Measurements from ENCODE around the gene TULP4.
"Not testable (repeated sequence)": the region's sequence is repeated elsewhere in the genome, so short reads cannot be mapped to it uniquely, and the experiment has no call there.

The TULP4 gene

DNA sequence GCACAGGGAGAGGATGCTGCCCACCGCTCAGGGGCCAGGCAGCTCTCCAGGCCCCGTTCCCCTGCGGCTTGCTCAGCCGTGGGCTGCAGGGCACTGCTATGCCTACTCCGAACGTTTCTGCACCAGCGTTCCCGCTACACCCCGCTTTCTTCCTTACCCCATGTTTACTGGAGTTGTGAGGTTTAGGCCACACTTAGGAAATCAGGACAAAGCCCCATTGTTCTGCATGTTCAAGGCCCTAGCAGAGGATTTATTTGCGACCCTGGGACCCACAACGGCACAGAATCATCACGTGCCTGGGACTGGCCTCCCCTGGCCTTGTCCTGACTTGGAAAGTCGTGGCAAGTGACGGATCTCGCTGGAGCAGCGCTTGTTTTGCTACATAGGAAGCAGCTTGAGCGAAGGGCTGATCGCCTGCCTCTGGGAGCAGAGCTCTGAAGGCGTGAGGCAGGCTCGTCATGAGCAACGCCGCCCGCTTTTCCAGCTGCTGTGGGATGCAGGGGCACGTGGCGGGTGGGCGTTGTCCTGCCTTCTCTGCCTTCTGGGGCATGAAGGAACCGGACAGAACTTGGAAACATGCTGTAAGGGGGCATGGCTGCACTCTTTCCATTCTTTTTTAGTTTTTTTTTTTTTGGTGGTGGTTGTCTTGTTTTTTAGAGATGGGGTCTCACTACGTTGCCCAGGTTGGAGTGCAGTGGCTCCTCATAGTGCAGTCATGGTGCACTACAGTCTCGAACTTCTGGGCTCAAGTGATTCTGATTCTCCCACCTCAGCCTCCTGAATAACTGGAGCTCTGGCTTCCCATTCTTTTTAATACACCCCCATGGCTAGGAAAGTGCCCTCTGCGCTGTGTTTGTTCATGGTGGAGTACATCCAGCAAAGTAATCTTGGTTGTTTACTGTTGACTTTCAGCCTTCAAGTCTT is 233.0 kb downstream of the TULP4 start:
- no peak overlapping the region for H3K4me3 ChIP-seq (ENCODE audit: low read depth, low read length)
- no peak for DNase-seq (ENCODE audit: low read depth)
- in situ Hi-C loops (cut with HindIII; ENCODE audit: low sequenced_read_pairs), result no loop called here
- TF ChIP-seq, protein P1, sequence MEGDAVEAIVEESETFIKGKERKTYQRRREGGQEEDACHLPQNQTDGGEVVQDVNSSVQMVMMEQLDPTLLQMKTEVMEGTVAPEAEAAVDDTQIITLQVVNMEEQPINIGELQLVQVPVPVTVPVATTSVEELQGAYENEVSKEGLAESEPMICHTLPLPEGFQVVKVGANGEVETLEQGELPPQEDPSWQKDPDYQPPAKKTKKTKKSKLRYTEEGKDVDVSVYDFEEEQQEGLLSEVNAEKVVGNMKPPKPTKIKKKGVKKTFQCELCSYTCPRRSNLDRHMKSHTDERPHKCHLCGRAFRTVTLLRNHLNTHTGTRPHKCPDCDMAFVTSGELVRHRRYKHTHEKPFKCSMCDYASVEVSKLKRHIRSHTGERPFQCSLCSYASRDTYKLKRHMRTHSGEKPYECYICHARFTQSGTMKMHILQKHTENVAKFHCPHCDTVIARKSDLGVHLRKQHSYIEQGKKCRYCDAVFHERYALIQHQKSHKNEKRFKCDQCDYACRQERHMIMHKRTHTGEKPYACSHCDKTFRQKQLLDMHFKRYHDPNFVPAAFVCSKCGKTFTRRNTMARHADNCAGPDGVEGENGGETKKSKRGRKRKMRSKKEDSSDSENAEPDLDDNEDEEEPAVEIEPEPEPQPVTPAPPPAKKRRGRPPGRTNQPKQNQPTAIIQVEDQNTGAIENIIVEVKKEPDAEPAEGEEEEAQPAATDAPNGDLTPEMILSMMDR (IDR thresholded peaks at IDR 0.05; ENCODE audit: low read depth, low read length, missing control alignments), result no peak

- H3K4me3 ChIP-seq (ENCODE audit: low read depth, low read length), result no peak overlapping the region
- TF ChIP-seq, protein P1 (IDR thresholded peaks at IDR 0.05; ENCODE audit: low read depth, low read length, missing control alignments), result no peak
- in situ Hi-C loops (cut with HindIII; ENCODE audit: low sequenced_read_pairs), result no loop called here
- DNase-seq (ENCODE audit: low read depth), result no peak
These were observed 236.3 kb downstream of the TULP4 start for GRCh38 chr6:158548418-158549161.

GRCh38 chr6:158552055-158552795 is 240.0 kb downstream of the TULP4 start:
- no peak overlapping the region for H3K4me3 ChIP-seq (ENCODE audit: low read depth, low read length)
- no peak for DNase-seq (ENCODE audit: low read depth)
- in situ Hi-C loops (cut with HindIII; ENCODE audit: low sequenced_read_pairs), result no loop called here
- TF ChIP-seq, protein P1 (IDR thresholded peaks at IDR 0.05; ENCODE audit: low read depth, low read length, missing control alignments), result no peak

GRCh38 chr6:158552796-158553138 is 240.5 kb downstream of the TULP4 start:
- no peak for DNase-seq (ENCODE audit: low read depth)
- no peak overlapping the region for H3K4me3 ChIP-seq (ENCODE audit: low read depth, low read length)
- in situ Hi-C loops (cut with HindIII; ENCODE audit: low sequenced_read_pairs), result no loop called here
- TF ChIP-seq, protein P1 (IDR thresholded peaks at IDR 0.05; ENCODE audit: low read depth, low read length, missing control alignments), result no peak

GRCh38 chr6:158554611-158555361 is 242.5 kb downstream of the TULP4 start:
- TF ChIP-seq, protein P1 (IDR thresholded peaks at IDR 0.05; ENCODE audit: low read depth, low read length, missing control alignments), result no peak
- in situ Hi-C loops (cut with HindIII; ENCODE audit: low sequenced_read_pairs), result no loop called here
- H3K4me3 ChIP-seq (ENCODE audit: low read depth, low read length), result no peak overlapping the region
- no peak for DNase-seq (ENCODE audit: low read depth)

GRCh38 chr6:158556113-158556512 is 243.8 kb downstream of the TULP4 start:
- in situ Hi-C loops (cut with HindIII; ENCODE audit: low sequenced_read_pairs), result no loop called here
- TF ChIP-seq, protein P1 (IDR thresholded peaks at IDR 0.05; ENCODE audit: low read depth, low read length, missing control alignments), result no peak
- H3K4me3 ChIP-seq (ENCODE audit: low read depth, low read length), result no peak overlapping the region
- DNase-seq (ENCODE audit: low read depth), result no peak

GRCh38 chr6:158557110-158557509 is 244.8 kb downstream of the TULP4 start:
- in situ Hi-C loops (cut with HindIII; ENCODE audit: low sequenced_read_pairs); H3K4me3 ChIP-seq (ENCODE audit: low read depth, low read length); DNase-seq (ENCODE audit: low read depth): not testable (repeated sequence)

All from astrocyte of the cerebellum (primary cell).